DOHH2 (cell line): ENCODE measurements around the gene TRIM32.
"Not testable (repeated sequence)": the region's sequence is repeated elsewhere in the genome, so short reads cannot be mapped to it uniquely, and the experiment has no call there.

Source experiments
- H3F3A ChIP-seq: fragments of 200-600 bp; sonication (generic), shearing (Covaris generic); 2 replicates; pipeline ENCODE4 v1.6.0; 2016; ENCODE audit warnings: antibody characterized with exemption, mild to moderate bottlenecking; ENCODE audit not compliant: control insufficient read depth, insufficient read depth
- H3K27ac ChIP-seq: fragments of 200-600 bp; sonication (generic); 2 replicates; pipeline ENCODE4 v1.5.1; 2014; ENCODE audit warnings: low read depth, mild to moderate bottlenecking, low read length, moderate library complexity
- H3K27me3 ChIP-seq: fragments of 200-600 bp; sonication (generic); 2 replicates; pipeline ENCODE4 v1.6.1; 2014; ENCODE audit warnings: mild to moderate bottlenecking, low read length, mixed read lengths; ENCODE audit not compliant: control insufficient read depth
- H3K36me3 ChIP-seq: fragments of 200-600 bp; sonication (generic); 2 replicates; pipeline ENCODE4 v1.6.1; 2014; ENCODE audit warnings: mild to moderate bottlenecking, low read length, moderate library complexity, mixed read lengths; ENCODE audit not compliant: control insufficient read depth
- H3K4me1 ChIP-seq: fragments of 200-600 bp; sonication (generic); 2 replicates; pipeline ENCODE4 v1.6.1; 2014; ENCODE audit warnings: mild to moderate bottlenecking, low read length, mixed read lengths; ENCODE audit not compliant: control insufficient read depth
- H3K4me2 ChIP-seq: fragments of 200-600 bp; sonication (generic); 2 replicates; pipeline ENCODE4 v1.6.0; 2014; ENCODE audit warnings: mild to moderate bottlenecking, low read length, moderate library complexity
- H3K4me3 ChIP-seq: fragments of 200-600 bp; sonication (generic); 2 replicates; pipeline ENCODE4 v1.5.1; 2014; ENCODE audit warnings: mild to moderate bottlenecking, low read length, mixed read lengths
- H3K79me2 ChIP-seq: fragments of 200-600 bp; sonication (generic); 2 replicates; pipeline ENCODE4 v1.6.1; 2014; ENCODE audit warnings: mild to moderate bottlenecking, low read length, mixed read lengths; ENCODE audit not compliant: control insufficient read depth
- H3K9me2 ChIP-seq: fragments of 200-600 bp; sonication (generic); replicated peaks from 2 replicates; pipeline ENCODE4 v1.6.1; 2014; ENCODE audit warnings: mild to moderate bottlenecking, low read length, mixed read lengths; ENCODE audit not compliant: control insufficient read depth
- H3K9me3 ChIP-seq: fragments of 200-600 bp; sonication (generic); 2 replicates; pipeline ENCODE4 v1.6.1; 2014; ENCODE audit warnings: antibody characterized with exemption, low read length, mixed read lengths; ENCODE audit not compliant: control insufficient read depth, insufficient read depth
- H4K20me1 ChIP-seq: fragments of 200-600 bp; sonication (generic); 2 replicates; pipeline ENCODE4 v1.6.0; 2014; ENCODE audit warnings: low read depth, mild to moderate bottlenecking, antibody characterized with exemption, low read length, moderate library complexity; ENCODE audit not compliant: control insufficient read depth, insufficient read depth
- EZH2phosphoT487 ChIP-seq: fragments of 200-600 bp; sonication (generic); IDR thresholded peaks from 2 replicates; pipeline ENCODE4 v1.6.1; 2017; ENCODE audit warnings: borderline replicate concordance, mild to moderate bottlenecking, antibody characterized with exemption, low read length, moderate library complexity, mixed read lengths
- TF ChIP-seq, protein P1 (sequence below): fragments of 200-600 bp; sonication (generic); IDR thresholded peaks from one replicate; pipeline ENCODE4 v1.5.1; 2014; ENCODE audit warnings: antibody characterized with exemption, mild to moderate bottlenecking, low read depth, low read length; ENCODE audit not compliant: poor library complexity, severe bottlenecking

TRIM32 gene

DNA sequence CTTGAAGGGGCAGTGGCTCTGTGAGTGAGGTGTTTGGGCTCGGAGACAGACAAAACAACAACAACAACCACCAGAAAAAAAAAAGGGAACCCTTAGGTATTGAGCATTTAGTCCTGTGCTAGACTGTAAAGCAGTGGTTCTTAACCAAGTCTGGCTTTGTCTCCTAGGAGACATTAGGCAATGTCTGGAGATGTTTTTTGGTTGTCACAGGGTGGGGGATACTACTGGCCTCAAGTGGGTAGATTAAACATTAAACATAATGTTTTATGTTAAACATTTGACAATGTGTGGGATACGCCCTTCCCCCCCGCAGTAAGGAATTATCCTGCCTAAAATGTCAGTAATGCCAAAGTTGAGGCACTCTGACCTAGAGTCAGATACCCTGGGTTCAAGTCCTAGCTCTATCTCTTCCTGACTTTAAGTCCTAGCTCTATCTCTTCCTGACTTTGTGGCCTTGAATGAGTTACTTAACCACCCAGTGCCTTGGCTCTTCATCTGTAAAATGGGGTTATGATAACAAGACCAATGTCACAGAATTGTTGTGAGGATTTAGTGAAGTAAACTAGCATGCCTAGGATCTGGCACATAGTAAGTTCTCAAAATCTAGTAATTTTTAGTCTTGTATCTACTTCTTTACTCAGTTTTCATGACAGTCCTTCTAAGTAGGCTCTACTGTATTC is 1.8 kb downstream of the TRIM32 start:
- TF ChIP-seq EZH2phosphoT487: no peak
- TF ChIP-seq, protein P1, sequence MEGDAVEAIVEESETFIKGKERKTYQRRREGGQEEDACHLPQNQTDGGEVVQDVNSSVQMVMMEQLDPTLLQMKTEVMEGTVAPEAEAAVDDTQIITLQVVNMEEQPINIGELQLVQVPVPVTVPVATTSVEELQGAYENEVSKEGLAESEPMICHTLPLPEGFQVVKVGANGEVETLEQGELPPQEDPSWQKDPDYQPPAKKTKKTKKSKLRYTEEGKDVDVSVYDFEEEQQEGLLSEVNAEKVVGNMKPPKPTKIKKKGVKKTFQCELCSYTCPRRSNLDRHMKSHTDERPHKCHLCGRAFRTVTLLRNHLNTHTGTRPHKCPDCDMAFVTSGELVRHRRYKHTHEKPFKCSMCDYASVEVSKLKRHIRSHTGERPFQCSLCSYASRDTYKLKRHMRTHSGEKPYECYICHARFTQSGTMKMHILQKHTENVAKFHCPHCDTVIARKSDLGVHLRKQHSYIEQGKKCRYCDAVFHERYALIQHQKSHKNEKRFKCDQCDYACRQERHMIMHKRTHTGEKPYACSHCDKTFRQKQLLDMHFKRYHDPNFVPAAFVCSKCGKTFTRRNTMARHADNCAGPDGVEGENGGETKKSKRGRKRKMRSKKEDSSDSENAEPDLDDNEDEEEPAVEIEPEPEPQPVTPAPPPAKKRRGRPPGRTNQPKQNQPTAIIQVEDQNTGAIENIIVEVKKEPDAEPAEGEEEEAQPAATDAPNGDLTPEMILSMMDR: no peak
- peaks cover 2% of the 10 kb centered on the region; the same call in 1 of the 2 replicates for H3K36me3 ChIP-seq
- H3F3A ChIP-seq: 0 out of 2 replicates have a peak, but pooled peaks cover 3% of the 10 kb centered on the region
- H3K4me1 ChIP-seq: peaks cover 43% of the 10 kb centered on the region
- peaks cover 6% of the 10 kb centered on the region for H4K20me1 ChIP-seq
- no peak overlapping the region for H3K27ac ChIP-seq
- no peaks in the 10 kb centered on the region for H3K27me3 ChIP-seq
- no peaks in the 10 kb centered on the region for H3K9me2 ChIP-seq
- peaks cover 55% of the 10 kb centered on the region for H3K79me2 ChIP-seq
- peak overlapping the region; percentile 99 for H3K4me2 ChIP-seq
- H3K4me3 ChIP-seq: peak overlapping the region; percentile 91; the same call in 1 of the 2 replicates
- H3K9me3 ChIP-seq: peaks cover 1% of the 10 kb centered on the region

DNA sequence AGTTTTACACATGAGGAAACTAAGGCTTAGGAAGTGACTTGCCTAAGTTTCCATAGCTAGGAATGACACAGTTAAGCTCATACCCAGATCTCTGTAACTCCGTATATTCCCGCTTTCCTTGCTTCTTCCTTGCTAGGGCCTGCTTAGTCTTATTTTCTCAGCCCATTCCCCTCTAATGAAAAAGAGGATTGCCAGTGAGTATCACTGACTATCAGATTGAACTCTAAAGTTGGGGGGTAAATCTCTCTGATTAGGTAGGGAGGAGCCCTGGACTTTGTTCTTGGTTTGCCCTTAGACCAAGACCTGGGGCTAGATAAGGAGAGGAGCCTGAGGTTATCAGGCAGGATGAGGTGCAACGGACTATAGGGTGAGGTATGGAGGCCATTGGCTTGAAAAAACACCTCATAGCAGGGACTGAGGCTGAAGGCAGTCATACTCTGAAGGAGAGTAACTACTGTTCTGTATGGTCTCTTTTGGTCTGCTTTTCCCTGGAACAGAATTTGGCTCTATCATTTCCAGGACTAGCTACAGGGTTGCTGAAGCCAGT is 2.5 kb downstream of the TRIM32 start:
- Histone ChIP-seq H3K79me2 (peaks cover 58% of the 10 kb centered on the region), H3F3A (0 out of 2 replicates have a peak, but pooled peaks cover 3% of the 10 kb centered on the region), H3K4me1 (peaks cover 43% of the 10 kb centered on the region), H3K9me2 (no peaks in the 10 kb centered on the region), H4K20me1 (peaks cover 7% of the 10 kb centered on the region), H3K27ac (no peak overlapping the region), H3K27me3 (no peaks in the 10 kb centered on the region), H3K36me3 (peaks cover 2% of the 10 kb centered on the region; the same call in 1 of the 2 replicates), H3K4me2 (peak overlapping the region; percentile 99; the same call in 1 of the 2 replicates), H3K4me3 (no peak overlapping the region), H3K9me3 (no peaks in the 10 kb centered on the region)
- TF ChIP-seq EZH2phosphoT487: no peak
- TF ChIP-seq, protein P1: no peak

DNA sequence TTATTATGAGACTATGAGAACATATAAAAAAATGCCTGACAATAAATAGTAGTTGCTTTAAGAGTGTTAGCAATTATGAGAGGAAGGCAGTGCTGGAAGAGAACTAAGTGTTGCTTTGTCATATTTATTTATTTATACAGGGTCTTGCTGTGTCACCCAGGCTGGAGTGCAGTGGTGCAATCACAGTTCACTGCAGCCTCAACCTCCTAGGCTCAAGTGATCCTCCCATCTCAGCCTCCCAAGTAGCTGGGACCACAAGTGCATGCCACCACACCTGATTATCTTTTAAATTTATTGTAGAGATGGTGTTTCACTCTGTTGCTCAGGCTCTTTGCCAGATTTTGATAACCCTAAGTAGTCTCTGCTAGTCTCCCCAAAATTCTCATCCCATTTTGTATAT is 3.7 kb downstream of the TRIM32 start:
- H3K27ac ChIP-seq, H3F3A ChIP-seq, H3K4me2 ChIP-seq, H3K4me3 ChIP-seq, H4K20me1 ChIP-seq, H3K9me2 ChIP-seq, H3K36me3 ChIP-seq, H3K27me3 ChIP-seq, H3K9me3 ChIP-seq: not testable (repeated sequence)
- Histone ChIP-seq H3K79me2 (peaks cover 60% of the 10 kb centered on the region), H3K4me1 (peaks cover 43% of the 10 kb centered on the region)

DNA sequence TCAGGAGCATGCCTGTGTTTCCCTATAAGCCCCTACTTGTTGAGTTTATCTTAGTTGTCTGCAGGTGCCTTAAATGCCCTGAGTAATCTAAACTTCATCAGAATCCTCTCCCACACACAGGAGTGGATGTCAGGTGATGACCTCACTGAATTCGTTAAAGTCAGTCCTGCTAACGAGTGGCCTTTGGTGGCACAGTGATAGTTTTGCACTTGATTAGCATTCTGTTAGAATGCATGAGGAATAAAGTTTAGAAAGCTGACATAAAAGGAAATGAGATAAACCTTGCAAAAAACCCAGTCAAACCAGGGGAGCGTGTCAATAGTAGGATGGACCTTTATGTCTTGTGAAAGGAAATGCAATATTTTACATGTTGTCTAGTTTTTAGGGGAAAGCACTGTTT is 4.5 kb downstream of the TRIM32 start:
- peaks cover 7% of the 10 kb centered on the region for H4K20me1 ChIP-seq
- no peak overlapping the region for H3K27ac ChIP-seq
- peaks cover 38% of the 10 kb centered on the region for H3K4me1 ChIP-seq
- peaks cover 64% of the 10 kb centered on the region for H3K79me2 ChIP-seq
- H3K4me3 ChIP-seq: no peak overlapping the region
- TF ChIP-seq EZH2phosphoT487: no peak
- TF ChIP-seq, protein P1: no peak
- H3K27me3 ChIP-seq: no peaks in the 10 kb centered on the region
- H3F3A ChIP-seq: 0 out of 2 replicates have a peak, but pooled peaks cover 3% of the 10 kb centered on the region
- H3K36me3 ChIP-seq: peaks cover 5% of the 10 kb centered on the region; the same call in 1 of the 2 replicates
- H3K9me3 ChIP-seq: no peaks in the 10 kb centered on the region
- 0 out of 2 replicates have a peak overlapping the region, but pooled peaks have one; percentile 6 for H3K4me2 ChIP-seq
- H3K9me2 ChIP-seq: no peaks in the 10 kb centered on the region
